HL-60 (cell line): ENCODE data around the gene GPR135.

Source experiments
- GABPA ChIP-seq: IDR thresholded peaks from 2 replicates; pipeline ENCODE4 v1.6.1; 2012; ENCODE audit warnings: low read depth
- POLR2AphosphoS5 ChIP-seq: IDR thresholded peaks from 2 replicates; pipeline ENCODE4 v1.6.1; 2012; ENCODE audit warnings: low read depth
- TF ChIP-seq, protein P1 (sequence below): IDR thresholded peaks from one replicate; pipeline ENCODE4 v1.5.1; 2011; ENCODE audit warnings: low read length, control low read depth, inconsistent platforms; ENCODE audit not compliant: insufficient read depth
- TF ChIP-seq, protein P2 (sequence below): IDR thresholded peaks from 2 replicates; pipeline ENCODE4 v1.6.1; 2012; ENCODE audit warnings: low read depth; ENCODE audit not compliant: insufficient replicate concordance

DNA sequence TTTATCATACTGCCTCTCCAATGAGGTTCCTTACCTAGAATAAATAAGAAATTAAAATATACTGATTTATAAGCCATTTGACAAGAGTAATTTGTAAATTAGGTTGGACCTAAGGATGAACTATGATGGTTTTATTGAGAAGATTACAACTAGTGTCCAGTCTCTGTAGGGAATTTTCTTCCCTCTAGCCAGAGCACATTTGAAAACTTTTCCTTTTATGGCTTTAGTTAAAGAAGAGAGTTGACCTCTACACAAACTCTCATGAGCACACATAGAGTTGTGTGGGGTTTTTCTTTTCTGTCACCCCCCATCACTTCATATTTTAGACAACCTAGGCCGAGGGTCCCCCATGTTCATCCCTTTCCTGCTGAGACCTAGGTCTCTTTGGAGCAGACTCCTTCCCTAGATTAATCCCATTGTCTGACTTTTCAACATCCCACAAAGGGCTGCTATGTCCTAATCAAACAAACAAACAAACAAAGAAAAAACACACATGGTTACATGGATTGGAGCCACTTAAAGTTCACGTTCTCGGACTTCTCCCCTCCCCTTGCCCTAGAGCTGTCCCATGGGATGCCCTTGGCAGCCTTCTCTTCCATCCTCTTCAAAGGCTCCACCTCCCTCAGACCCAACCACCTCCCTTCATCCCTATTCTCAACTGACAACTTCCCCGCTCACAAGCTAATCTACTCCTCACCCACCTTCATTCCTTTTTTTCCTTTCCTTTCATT, 40.7 kb downstream of the GPR135 start:
- TF ChIP-seq, protein P1, sequence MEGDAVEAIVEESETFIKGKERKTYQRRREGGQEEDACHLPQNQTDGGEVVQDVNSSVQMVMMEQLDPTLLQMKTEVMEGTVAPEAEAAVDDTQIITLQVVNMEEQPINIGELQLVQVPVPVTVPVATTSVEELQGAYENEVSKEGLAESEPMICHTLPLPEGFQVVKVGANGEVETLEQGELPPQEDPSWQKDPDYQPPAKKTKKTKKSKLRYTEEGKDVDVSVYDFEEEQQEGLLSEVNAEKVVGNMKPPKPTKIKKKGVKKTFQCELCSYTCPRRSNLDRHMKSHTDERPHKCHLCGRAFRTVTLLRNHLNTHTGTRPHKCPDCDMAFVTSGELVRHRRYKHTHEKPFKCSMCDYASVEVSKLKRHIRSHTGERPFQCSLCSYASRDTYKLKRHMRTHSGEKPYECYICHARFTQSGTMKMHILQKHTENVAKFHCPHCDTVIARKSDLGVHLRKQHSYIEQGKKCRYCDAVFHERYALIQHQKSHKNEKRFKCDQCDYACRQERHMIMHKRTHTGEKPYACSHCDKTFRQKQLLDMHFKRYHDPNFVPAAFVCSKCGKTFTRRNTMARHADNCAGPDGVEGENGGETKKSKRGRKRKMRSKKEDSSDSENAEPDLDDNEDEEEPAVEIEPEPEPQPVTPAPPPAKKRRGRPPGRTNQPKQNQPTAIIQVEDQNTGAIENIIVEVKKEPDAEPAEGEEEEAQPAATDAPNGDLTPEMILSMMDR = no peak
- TF ChIP-seq GABPA (no peak), POLR2AphosphoS5 (no peak)
- TF ChIP-seq, protein P2, sequence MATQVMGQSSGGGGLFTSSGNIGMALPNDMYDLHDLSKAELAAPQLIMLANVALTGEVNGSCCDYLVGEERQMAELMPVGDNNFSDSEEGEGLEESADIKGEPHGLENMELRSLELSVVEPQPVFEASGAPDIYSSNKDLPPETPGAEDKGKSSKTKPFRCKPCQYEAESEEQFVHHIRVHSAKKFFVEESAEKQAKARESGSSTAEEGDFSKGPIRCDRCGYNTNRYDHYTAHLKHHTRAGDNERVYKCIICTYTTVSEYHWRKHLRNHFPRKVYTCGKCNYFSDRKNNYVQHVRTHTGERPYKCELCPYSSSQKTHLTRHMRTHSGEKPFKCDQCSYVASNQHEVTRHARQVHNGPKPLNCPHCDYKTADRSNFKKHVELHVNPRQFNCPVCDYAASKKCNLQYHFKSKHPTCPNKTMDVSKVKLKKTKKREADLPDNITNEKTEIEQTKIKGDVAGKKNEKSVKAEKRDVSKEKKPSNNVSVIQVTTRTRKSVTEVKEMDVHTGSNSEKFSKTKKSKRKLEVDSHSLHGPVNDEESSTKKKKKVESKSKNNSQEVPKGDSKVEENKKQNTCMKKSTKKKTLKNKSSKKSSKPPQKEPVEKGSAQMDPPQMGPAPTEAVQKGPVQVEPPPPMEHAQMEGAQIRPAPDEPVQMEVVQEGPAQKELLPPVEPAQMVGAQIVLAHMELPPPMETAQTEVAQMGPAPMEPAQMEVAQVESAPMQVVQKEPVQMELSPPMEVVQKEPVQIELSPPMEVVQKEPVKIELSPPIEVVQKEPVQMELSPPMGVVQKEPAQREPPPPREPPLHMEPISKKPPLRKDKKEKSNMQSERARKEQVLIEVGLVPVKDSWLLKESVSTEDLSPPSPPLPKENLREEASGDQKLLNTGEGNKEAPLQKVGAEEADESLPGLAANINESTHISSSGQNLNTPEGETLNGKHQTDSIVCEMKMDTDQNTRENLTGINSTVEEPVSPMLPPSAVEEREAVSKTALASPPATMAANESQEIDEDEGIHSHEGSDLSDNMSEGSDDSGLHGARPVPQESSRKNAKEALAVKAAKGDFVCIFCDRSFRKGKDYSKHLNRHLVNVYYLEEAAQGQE = no peak
